ENCODE results near the gene C3orf62. TPM values are rescaled to one million over a fixed set of nuclear protein-coding genes. Genes with fewer than 3 reads are reported as not detected.
"Not testable (repeated sequence)": the region's sequence is repeated elsewhere in the genome, so short reads cannot be mapped to it uniquely, and the experiment has no call there.

The C3orf62 gene
- total RNA-seq, 1 donor from 2014 or later = 1.5 TPM

DNA sequence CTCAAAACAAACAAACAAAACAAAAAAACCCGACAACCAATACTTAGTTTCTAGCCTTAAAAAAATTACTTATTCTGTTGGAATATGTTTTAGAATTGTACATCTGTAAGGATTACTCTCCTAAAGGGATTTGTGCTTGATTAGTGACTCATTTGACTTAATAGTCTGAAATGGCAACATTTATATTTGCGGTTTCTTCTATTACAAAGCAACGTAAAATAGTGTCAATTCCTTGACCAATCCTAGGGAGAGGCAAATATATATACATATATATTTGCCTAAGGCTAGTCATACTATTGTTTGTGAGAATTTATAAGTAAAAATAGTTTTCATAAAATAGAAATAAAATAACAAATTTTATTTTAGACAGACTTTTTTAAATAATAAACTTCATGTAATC lies 39.7 kb downstream of the C3orf62 start:
- Histone ChIP-seq H3K27me3 (ENCODE audit: control insufficient read depth, insufficient read depth, low read length) (no peaks in the 10 kb centered on the region), H3K4me3 (ENCODE audit: low read depth, low read length) (no peak overlapping the region), H3K36me3 (ENCODE audit: control insufficient read depth, insufficient read depth, low read length) (no peaks in the 10 kb centered on the region)
- no peak for DNase-seq (ENCODE audit: low read depth)
- TF ChIP-seq, protein P1, sequence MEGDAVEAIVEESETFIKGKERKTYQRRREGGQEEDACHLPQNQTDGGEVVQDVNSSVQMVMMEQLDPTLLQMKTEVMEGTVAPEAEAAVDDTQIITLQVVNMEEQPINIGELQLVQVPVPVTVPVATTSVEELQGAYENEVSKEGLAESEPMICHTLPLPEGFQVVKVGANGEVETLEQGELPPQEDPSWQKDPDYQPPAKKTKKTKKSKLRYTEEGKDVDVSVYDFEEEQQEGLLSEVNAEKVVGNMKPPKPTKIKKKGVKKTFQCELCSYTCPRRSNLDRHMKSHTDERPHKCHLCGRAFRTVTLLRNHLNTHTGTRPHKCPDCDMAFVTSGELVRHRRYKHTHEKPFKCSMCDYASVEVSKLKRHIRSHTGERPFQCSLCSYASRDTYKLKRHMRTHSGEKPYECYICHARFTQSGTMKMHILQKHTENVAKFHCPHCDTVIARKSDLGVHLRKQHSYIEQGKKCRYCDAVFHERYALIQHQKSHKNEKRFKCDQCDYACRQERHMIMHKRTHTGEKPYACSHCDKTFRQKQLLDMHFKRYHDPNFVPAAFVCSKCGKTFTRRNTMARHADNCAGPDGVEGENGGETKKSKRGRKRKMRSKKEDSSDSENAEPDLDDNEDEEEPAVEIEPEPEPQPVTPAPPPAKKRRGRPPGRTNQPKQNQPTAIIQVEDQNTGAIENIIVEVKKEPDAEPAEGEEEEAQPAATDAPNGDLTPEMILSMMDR (IDR thresholded peaks at IDR 0.05; ENCODE audit: insufficient read depth, low read length, poor library complexity, severe bottlenecking) = no peak

- H3K27me3 ChIP-seq (ENCODE audit: control insufficient read depth, insufficient read depth, low read length) = no peaks in the 10 kb centered on the region
- no peak overlapping the region for H3K4me3 ChIP-seq (ENCODE audit: low read depth, low read length)
- DNase-seq (ENCODE audit: low read depth) = no peak
- H3K36me3 ChIP-seq (ENCODE audit: control insufficient read depth, insufficient read depth, low read length) = no peaks in the 10 kb centered on the region
- TF ChIP-seq, protein P1 (IDR thresholded peaks at IDR 0.05; ENCODE audit: insufficient read depth, low read length, poor library complexity, severe bottlenecking) = no peak
Observed at GRCh38 chr3:49236226-49236625, 40.8 kb downstream of the C3orf62 start.

- not testable (repeated sequence) for DNase-seq (ENCODE audit: low read depth); H3K36me3 ChIP-seq (ENCODE audit: control insufficient read depth, insufficient read depth, low read length); H3K27me3 ChIP-seq (ENCODE audit: control insufficient read depth, insufficient read depth, low read length); H3K4me3 ChIP-seq (ENCODE audit: low read depth, low read length)
Observed at GRCh38 chr3:49228817-49229216, 48.2 kb downstream of the C3orf62 start.

GRCh38 chr3:49222002-49222401 lies 55.0 kb downstream of the C3orf62 start:
- TF ChIP-seq, protein P1 (IDR thresholded peaks at IDR 0.05; ENCODE audit: insufficient read depth, low read length, poor library complexity, severe bottlenecking) = no peak
- H3K27me3 ChIP-seq (ENCODE audit: control insufficient read depth, insufficient read depth, low read length) = no peaks in the 10 kb centered on the region
- H3K4me3 ChIP-seq (ENCODE audit: low read depth, low read length) = no peak overlapping the region
- DNase-seq (ENCODE audit: low read depth) = no peak
- no peaks in the 10 kb centered on the region for H3K36me3 ChIP-seq (ENCODE audit: control insufficient read depth, insufficient read depth, low read length)

DNA sequence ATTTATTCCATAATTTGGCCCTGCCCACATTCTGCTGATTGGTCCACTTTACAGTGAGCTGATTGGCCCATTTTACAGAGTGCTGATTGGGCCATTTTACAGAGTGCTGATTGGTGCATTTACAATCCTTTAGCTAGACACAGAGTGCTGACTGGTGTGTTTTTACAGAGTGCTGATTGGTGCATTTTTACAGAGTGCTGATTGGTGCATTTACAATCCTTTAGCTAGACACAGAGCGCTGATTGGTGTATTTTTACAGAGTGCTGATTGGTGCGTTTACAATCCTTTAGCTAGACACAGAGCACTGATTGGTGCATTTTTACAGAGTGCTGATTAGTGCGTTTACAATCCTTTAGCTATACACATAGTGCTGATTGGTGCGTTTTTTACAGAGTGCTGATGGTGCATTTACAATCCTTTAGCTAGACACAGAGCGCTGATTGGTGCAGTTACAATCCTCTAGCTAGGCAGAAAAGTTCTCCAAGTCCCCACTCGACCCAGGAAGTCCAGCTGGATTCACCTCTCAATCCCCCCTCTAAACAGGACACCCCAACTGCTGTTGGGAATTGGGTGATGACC lies 56.0 kb downstream of the C3orf62 start:
- H3K36me3 ChIP-seq (ENCODE audit: control insufficient read depth, insufficient read depth, low read length); DNase-seq (ENCODE audit: low read depth); H3K27me3 ChIP-seq (ENCODE audit: control insufficient read depth, insufficient read depth, low read length); H3K4me3 ChIP-seq (ENCODE audit: low read depth, low read length): not testable (repeated sequence)

DNA sequence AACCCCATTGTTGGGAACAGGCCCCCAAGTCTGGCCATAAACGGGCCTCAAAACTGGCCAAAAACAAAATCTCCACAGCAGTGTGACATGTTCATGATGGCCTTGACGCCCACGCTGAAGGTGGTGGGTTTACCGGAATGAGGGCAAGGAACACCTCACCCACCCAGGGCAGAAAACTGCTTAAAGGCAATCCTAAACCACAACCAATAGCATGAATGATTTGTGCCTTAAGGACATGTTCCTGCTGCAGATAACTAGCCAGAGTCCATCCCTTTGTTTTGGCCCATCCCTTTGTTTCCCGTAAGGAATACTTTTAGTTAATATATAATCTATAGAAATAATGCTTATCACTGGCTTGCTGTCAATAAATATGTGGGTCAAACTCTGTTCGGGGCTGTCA lies 57.9 kb downstream of the C3orf62 start:
- TF ChIP-seq, protein P1 (IDR thresholded peaks at IDR 0.05; ENCODE audit: insufficient read depth, low read length, poor library complexity, severe bottlenecking) = no peak
- no peak overlapping the region for H3K4me3 ChIP-seq (ENCODE audit: low read depth, low read length)
- H3K27me3 ChIP-seq (ENCODE audit: control insufficient read depth, insufficient read depth, low read length) = no peaks in the 10 kb centered on the region
- no peaks in the 10 kb centered on the region for H3K36me3 ChIP-seq (ENCODE audit: control insufficient read depth, insufficient read depth, low read length)
- DNase-seq (ENCODE audit: low read depth) = no peak

Other genes starting within 250 kb of the C3orf62 start
- 127 and 177 TPM in 2 replicates for gene IMPDH2, start 247.8 kb downstream of the C3orf62 start, total RNA-seq
- gene QRICH1, start 183.2 kb downstream of the C3orf62 start, total RNA-seq = 56.0 and 75.6 TPM in 2 replicates
- 279 and 320 TPM in 2 replicates for gene QARS1, start 172.5 kb downstream of the C3orf62 start, total RNA-seq
- gene USP19, start 156.4 kb downstream of the C3orf62 start, total RNA-seq = 55.2 and 62.6 TPM in 2 replicates
- gene LAMB2, start 144.2 kb downstream of the C3orf62 start, total RNA-seq = 197 and 262 TPM in 2 replicates
- 41.2 and 46.6 TPM in 2 replicates for gene CCDC71, start 110.9 kb downstream of the C3orf62 start, total RNA-seq
- 6.4 and 10.1 TPM in 2 replicates for gene KLHDC8B, start 105.6 kb downstream of the C3orf62 start, total RNA-seq
- gene USP4, start 62.8 kb upstream of the C3orf62 start, total RNA-seq = 17.4 and 24.1 TPM in 2 replicates
- gene GPX1, start 81.1 kb upstream of the C3orf62 start, total RNA-seq = 422 and 502 TPM in 2 replicates
- gene RHOA, start 134.7 kb upstream of the C3orf62 start, total RNA-seq = 400 and 501 TPM in 2 replicates
- gene TCTA, start 135.2 kb upstream of the C3orf62 start, total RNA-seq = 16.0 and 17.4 TPM in 2 replicates
- 4.9 and 6.6 TPM in 2 replicates for gene AMT, start 145.2 kb upstream of the C3orf62 start, total RNA-seq
- 5.4 and 13.1 TPM in 2 replicates for gene NICN1, start 152.1 kb upstream of the C3orf62 start, total RNA-seq
- gene DAG1, start 193.0 kb upstream of the C3orf62 start, total RNA-seq = 59.7 and 60.0 TPM in 2 replicates